Fibroblast of lung (primary cell): Measurements from ENCODE around the gene CACNG3. TPM values are rescaled to one million over a fixed set of nuclear protein-coding genes. Genes with fewer than 3 reads are reported as not detected.

Source experiments
- DNase-seq, 2 donors: peaks; one replicate each; pipeline versions ENCODE4 v3.0.0 to v3.0.0-alpha.2; 2010; ENCODE audit warnings: low read depth in 2 of 2
- H2AFZ ChIP-seq: 2 replicates; pipeline ENCODE4 v1.5.1; 2012; ENCODE audit warnings: low read length, control low read depth, inconsistent platforms
- H3K27ac ChIP-seq: 2 replicates; pipeline ENCODE4 v1.5.1; 2011; ENCODE audit warnings: low read length, control low read depth; ENCODE audit not compliant: insufficient read depth
- H3K27me3 ChIP-seq: 2 replicates; pipeline ENCODE4 v1.5.1; 2011; ENCODE audit warnings: mild to moderate bottlenecking, low read length; ENCODE audit not compliant: control insufficient read depth, insufficient read depth
- H3K36me3 ChIP-seq: 2 replicates; pipeline ENCODE4 v1.5.1; 2011; ENCODE audit warnings: low read length; ENCODE audit not compliant: control insufficient read depth, insufficient read depth
- H3K4me1 ChIP-seq: 2 replicates; pipeline ENCODE4 v1.5.1; 2011; ENCODE audit warnings: low read length; ENCODE audit not compliant: control insufficient read depth, insufficient read depth; ENCODE audit errors: extremely low read depth
- H3K4me2 ChIP-seq: 2 replicates; pipeline ENCODE4 v1.5.1; 2011; ENCODE audit warnings: low read length, control low read depth; ENCODE audit not compliant: insufficient read depth; ENCODE audit errors: extremely low read depth
- H3K4me3 ChIP-seq, 4 experiments: fragments of 200-600 bp in 1 of 4; sonication (generic) in 1 of 4; replicated peaks in 1 of 4; 2 replicates each; pipeline ENCODE4 v1.5.1; 2011 to 2016; ENCODE audit warnings: low read length in 4 of 4, low read depth in 3 of 4, mild to moderate bottlenecking in 3 of 4, control low read depth in 2 of 4, inconsistent platforms in 1 of 4, mixed read lengths in 1 of 4; ENCODE audit not compliant: insufficient read depth in 1 of 4; ENCODE audit errors: control extremely low read depth in 1 of 4
- H3K79me2 ChIP-seq: 2 replicates; pipeline ENCODE4 v1.5.1; 2012; ENCODE audit warnings: mild to moderate bottlenecking, low read length, inconsistent platforms; ENCODE audit not compliant: control insufficient read depth, insufficient read depth
- H3K9ac ChIP-seq: 2 replicates; pipeline ENCODE4 v1.5.1; 2011; ENCODE audit warnings: mild to moderate bottlenecking, low read length, control low read depth; ENCODE audit not compliant: insufficient read depth
- H3K9me3 ChIP-seq: 2 replicates; pipeline ENCODE4 v1.5.1; 2012; ENCODE audit warnings: low read depth, low read length; ENCODE audit not compliant: control insufficient read depth, insufficient read depth
- H4K20me1 ChIP-seq: 2 replicates; pipeline ENCODE4 v1.5.1; 2011; ENCODE audit warnings: low read length; ENCODE audit not compliant: control insufficient read depth, insufficient read depth; ENCODE audit errors: extremely low read depth
- CTCF ChIP-seq, 2 donors: IDR thresholded peaks in 1 of 2; conservative IDR thresholded peaks in 1 of 2; 1 replicate in 1 of 2; 2 replicates in 1 of 2; pipeline ENCODE4 v1.5.1; 2011 to 2012; ENCODE audit warnings: low read length in 2 of 2, control low read depth in 1 of 2, inconsistent platforms in 1 of 2, low read depth in 1 of 2, mild to moderate bottlenecking in 1 of 2
- EZH2 ChIP-seq: IDR thresholded peaks from 2 replicates; pipeline ENCODE4 v1.5.1; 2012; ENCODE audit warnings: low read length, control low read depth, mild to moderate bottlenecking; ENCODE audit errors: missing control alignments
- polyA plus RNA-seq, 2 donors: library from polyadenylated mRNA; depleted of rRNA in 1 of 2; stranded (reverse) in 1 of 2; unstranded in 1 of 2; fragments of >200 nt; gene quantifications; 2 replicates each; pipeline ENCODE4 v1.2.1, GENCODE V29; 2011 to 2012; ENCODE audit warnings: missing spikeins in 1 of 2
- total RNA-seq: library from RNA; depleted of rRNA; stranded (reverse); fragments of >200 nt; gene quantifications from 2 replicates; pipeline ENCODE4 v1.2.1, GENCODE V29; 2014

CACNG3 gene
- total and polyA plus RNA-seq, 2 donors (not counting 1 experiment from before 2014, with no cell fraction given) = not detected

GRCh38 chr16:24308200-24308599 is 52.1 kb downstream of the CACNG3 start:
- Histone ChIP-seq H3K9me3 (no peaks in the 10 kb centered on the region), H3K36me3 (no peaks in the 10 kb centered on the region), H3K4me3 (no peak overlapping the region), H3K27ac (no peak overlapping the region), H2AFZ (no peak overlapping the region), H3K79me2 (no peaks in the 10 kb centered on the region), H3K4me1 (no peaks in the 10 kb centered on the region), H4K20me1 (no peaks in the 10 kb centered on the region), H3K4me2 (no peak overlapping the region), H3K27me3 (no peaks in the 10 kb centered on the region), H3K9ac (no peak overlapping the region)
- DNase-seq = no peak
- TF ChIP-seq CTCF (conservative IDR thresholded peaks at IDR 0.05 in 1 of 2, IDR thresholded peaks at IDR 0.05 in 1 of 2; ENCODE audit: low read depth in 1 of 2, low read length in 2 of 2) (no peak), EZH2 (no peak)

- peak; percentile 9 to 67 for DNase-seq
- Histone ChIP-seq H3K9ac (no peak overlapping the region), H3K79me2 (no peaks in the 10 kb centered on the region), H3K4me2 (no peak overlapping the region), H3K27me3 (no peaks in the 10 kb centered on the region), H3K4me3 (no peak overlapping the region), H3K4me1 (no peaks in the 10 kb centered on the region), H3K36me3 (no peaks in the 10 kb centered on the region), H4K20me1 (no peaks in the 10 kb centered on the region), H3K9me3 (no peaks in the 10 kb centered on the region), H2AFZ (no peak overlapping the region), H3K27ac (no peak overlapping the region)
- TF ChIP-seq CTCF (conservative IDR thresholded peaks at IDR 0.05 in 1 of 2, IDR thresholded peaks at IDR 0.05 in 1 of 2; ENCODE audit: low read depth in 1 of 2, low read length in 2 of 2) (no peak), EZH2 (no peak)
Measured at GRCh38 chr16:24309258-24310142, 53.4 kb downstream of the CACNG3 start.

- Histone ChIP-seq H3K4me1 (no peaks in the 10 kb centered on the region), H3K36me3 (no peaks in the 10 kb centered on the region), H3K9ac (no peak overlapping the region), H4K20me1 (no peaks in the 10 kb centered on the region), H3K27me3 (no peaks in the 10 kb centered on the region), H3K9me3 (no peaks in the 10 kb centered on the region), H3K4me2 (no peak overlapping the region), H3K4me3 (no peak overlapping the region), H2AFZ (no peak overlapping the region), H3K27ac (no peak overlapping the region), H3K79me2 (no peaks in the 10 kb centered on the region)
- no peak for DNase-seq
- TF ChIP-seq CTCF (conservative IDR thresholded peaks at IDR 0.05 in 1 of 2, IDR thresholded peaks at IDR 0.05 in 1 of 2; ENCODE audit: low read depth in 1 of 2, low read length in 2 of 2) = no peak
- TF ChIP-seq EZH2 = no peak
Measured at GRCh38 chr16:24315343-24315742, 59.2 kb downstream of the CACNG3 start.
